ENCODE data around the gene SLC24A4. TPM values are rescaled to one million over a fixed set of nuclear protein-coding genes. Genes with fewer than 3 reads are reported as not detected.

The SLC24A4 gene
- polyA plus RNA-seq, 1 donor from 2014 or later = 0.17 TPM

- no peaks in the 10 kb centered on the region for H3K36me3 ChIP-seq (ENCODE audit: insufficient read depth, low read length)
- no peak overlapping the region for H3K4me2 ChIP-seq (ENCODE audit: low read length)
- H3F3A ChIP-seq (ENCODE audit: insufficient read depth, low read length, poor library complexity, severe bottlenecking) = no peaks in the 10 kb centered on the region
- no peak overlapping the region for H3K27ac ChIP-seq (ENCODE audit: low read length)
- no peak overlapping the region for H3K9ac ChIP-seq (ENCODE audit: low read length)
- H3K27me3 ChIP-seq (ENCODE audit: insufficient read depth, low read depth, low read length) = no peaks in the 10 kb centered on the region
- H3K79me2 ChIP-seq (replicated peaks; ENCODE audit: insufficient read depth, low read length) = no peaks in the 10 kb centered on the region
- no peaks in the 10 kb centered on the region for H3K9me2 ChIP-seq (ENCODE audit: insufficient read depth, low read length)
- H3K4me3 ChIP-seq (ENCODE audit: low read length) = no peak overlapping the region
- no peak for TF ChIP-seq RAD21 (conservative IDR thresholded peaks at IDR 0.05)
- H3K9me3 ChIP-seq (ENCODE audit: low read length) = no peaks in the 10 kb centered on the region
- no peaks in the 10 kb centered on the region for H4K20me1 ChIP-seq (ENCODE audit: insufficient read depth)
- H2AFZ ChIP-seq (ENCODE audit: low read depth, low read length) = no peak overlapping the region
Observed at GRCh38 chr14:92280554-92281262, 42.3 kb upstream of the SLC24A4 start.

GRCh38 chr14:92282669-92283068 is 40.3 kb upstream of the SLC24A4 start:
- Histone ChIP-seq H3K27ac (ENCODE audit: low read length) (no peak overlapping the region), H3K27me3 (ENCODE audit: insufficient read depth, low read depth, low read length) (no peaks in the 10 kb centered on the region), H3K36me3 (ENCODE audit: insufficient read depth, low read length) (no peaks in the 10 kb centered on the region), H3K4me3 (ENCODE audit: low read length) (no peak overlapping the region), H4K20me1 (ENCODE audit: insufficient read depth) (no peaks in the 10 kb centered on the region), H3K9me3 (ENCODE audit: low read length) (no peaks in the 10 kb centered on the region), H3F3A (ENCODE audit: insufficient read depth, low read length, poor library complexity, severe bottlenecking) (no peaks in the 10 kb centered on the region), H3K4me2 (ENCODE audit: low read length) (no peak overlapping the region), H2AFZ (ENCODE audit: low read depth, low read length) (no peak overlapping the region), H3K9ac (ENCODE audit: low read length) (no peak overlapping the region), H3K79me2 (replicated peaks; ENCODE audit: insufficient read depth, low read length) (no peaks in the 10 kb centered on the region), H3K9me2 (ENCODE audit: insufficient read depth, low read length) (no peaks in the 10 kb centered on the region)
- TF ChIP-seq TAF1 (IDR thresholded peaks at IDR 0.05; ENCODE audit: low read depth) (no peak), SMC3 (conservative IDR thresholded peaks at IDR 0.05; ENCODE audit: poor library complexity) (no peak), EZH2 (IDR thresholded peaks at IDR 0.05; ENCODE audit: borderline replicate concordance, insufficient read depth, low read length, poor library complexity, severe bottlenecking) (no peak), MXI1 (conservative IDR thresholded peaks at IDR 0.05; ENCODE audit: poor library complexity, severe bottlenecking) (no peak), REST (IDR thresholded peaks at IDR 0.05; ENCODE audit: borderline replicate concordance) (no peak), EP300 (conservative IDR thresholded peaks at IDR 0.05; ENCODE audit: poor library complexity, severe bottlenecking) (no peak), RAD21 (conservative IDR thresholded peaks at IDR 0.05) (no peak), CTCF (IDR thresholded peaks at IDR 0.05; ENCODE audit: poor library complexity, severe bottlenecking) (no peak), POLR2AphosphoS5 (IDR thresholded peaks at IDR 0.05) (no peak)

Data from neural cell (in vitro differentiated cells).